Measurements from ENCODE around the gene SHTN1. TPM values are rescaled to one million over a fixed set of nuclear protein-coding genes. Genes with fewer than 3 reads are reported as not detected.

Gene SHTN1
- total and polyA plus RNA-seq, 10 of the 15 experiments (the other 5 are each of a cell fraction or from before 2014, with no cell fraction given): 0.79 to 4.0 (median 2.0) TPM

- 53% methylated on average over 8 of the region's 8 CpGs for WGBS (ENCODE audit: insufficient coverage, insufficient replicate concordance, low lambda C conversion rate, missing lambda C conversion rate)
- Histone ChIP-seq H3K27ac (ENCODE audit: control insufficient read depth, insufficient read depth) (no peak overlapping the region), H3K4me3 (no peak overlapping the region), H3K79me2 (ENCODE audit: control insufficient read depth, insufficient read depth, low read length) (no peaks in the 10 kb centered on the region), H2AFZ (ENCODE audit: control insufficient read depth, low read depth, low read length) (no peak overlapping the region), H3K36me3 (ENCODE audit: control insufficient read depth in 2 of 2, insufficient read depth in 2 of 2, low read length in 1 of 2) (no peaks in the 10 kb centered on the region), H3K9me3 (replicated peaks; ENCODE audit: control insufficient read depth, insufficient read depth, low read length) (no peaks in the 10 kb centered on the region), H3K4me2 (ENCODE audit: control insufficient read depth, insufficient read depth) (no peak overlapping the region), H4K20me1 (ENCODE audit: control insufficient read depth, insufficient read depth) (no peaks in the 10 kb centered on the region), H3K4me1 (ENCODE audit: control insufficient read depth, insufficient read depth, low read length) (no peaks in the 10 kb centered on the region), H3K27me3 (replicated peaks in 1 of 2; ENCODE audit: control insufficient read depth in 2 of 2, insufficient read depth in 2 of 2, low read length in 1 of 2) (no peaks in the 10 kb centered on the region; a peak in 1 of 4 replicates), H3K9ac (ENCODE audit: control insufficient read depth, insufficient read depth, low read length) (no peak overlapping the region)
- FAIRE-seq (no peak), ATAC-seq (no peak), DNase-seq (ENCODE audit: low read depth, low spot score) (no peak)
- TF ChIP-seq ASH2L (IDR thresholded peaks at IDR 0.05; ENCODE audit: borderline replicate concordance, low read depth) (no peak), RAD21 (IDR thresholded peaks at IDR 0.05; ENCODE audit: insufficient read depth, low read depth, low read length) (0 out of 2 replicates have a peak, but pooled peaks have one; percentile 9), CTCF (IDR thresholded peaks at IDR 0.05 in 2 of 3, conservative IDR thresholded peaks at IDR 0.05 in 1 of 3; ENCODE audit: control insufficient read depth in 2 of 3, extremely low read depth in 1 of 3, insufficient read depth in 1 of 3, low read depth in 3 of 3, low read length in 3 of 3) (peak in 1 of 3 experiments; percentile 30; a peak in 1 of 6 replicates)
- SMC1A ChIA-PET (ENCODE audit: uncharacterized antibody, unreplicated experiment): interaction anchor here (0.7 to 4.1 kb wide), 6 partner anchors 9 to 338 kb away, joined by 3 to 18 read pairs (median 4); partner anchors contain the start of gene ENO4
- intact Hi-C loops (cut with micrococcal nuclease; ENCODE audit: unreplicated experiment) (no loop called here), in situ Hi-C loops (cut with MboI) (no loop called here)
- no TSS peak for BruUV-seq (replicated peaks)
- CTCF ChIA-PET: interaction anchor here (1.1 to 4.3 kb wide), 6 partner anchors 9 to 338 kb away, joined by 3 to 24 read pairs (median 5); no protein-coding TSS in a partner anchor
- RAD21 ChIA-PET (ENCODE audit: unreplicated experiment): interaction anchor here (0.7 to 1.1 kb wide), 3 partner anchors 12 to 338 kb away, joined by 3 to 5 read pairs (median 4); partner anchors contain the start of gene ENO4
- POLR2A ChIA-PET: interaction anchor here (1.5 kb wide), 1 partner anchor 10 kb away, joined by 3 read pairs; no protein-coding TSS in a partner anchor
Measured at GRCh38 chr10:116836902-116837523, 168.0 kb downstream of the SHTN1 start.

Data from GM12878 (cell line).